ENCODE data around the gene TRAF4. TPM values are rescaled to one million over a fixed set of nuclear protein-coding genes. Genes with fewer than 3 reads are reported as not detected.

The TRAF4 gene, protein sequence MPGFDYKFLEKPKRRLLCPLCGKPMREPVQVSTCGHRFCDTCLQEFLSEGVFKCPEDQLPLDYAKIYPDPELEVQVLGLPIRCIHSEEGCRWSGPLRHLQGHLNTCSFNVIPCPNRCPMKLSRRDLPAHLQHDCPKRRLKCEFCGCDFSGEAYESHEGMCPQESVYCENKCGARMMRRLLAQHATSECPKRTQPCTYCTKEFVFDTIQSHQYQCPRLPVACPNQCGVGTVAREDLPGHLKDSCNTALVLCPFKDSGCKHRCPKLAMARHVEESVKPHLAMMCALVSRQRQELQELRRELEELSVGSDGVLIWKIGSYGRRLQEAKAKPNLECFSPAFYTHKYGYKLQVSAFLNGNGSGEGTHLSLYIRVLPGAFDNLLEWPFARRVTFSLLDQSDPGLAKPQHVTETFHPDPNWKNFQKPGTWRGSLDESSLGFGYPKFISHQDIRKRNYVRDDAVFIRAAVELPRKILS
- 41.3 to 86.1 TPM (median 77.9 TPM) in 5 replicates for total RNA-seq (2022; extraction: Qiagen RNA extraction; ENCODE audit: low read depth)

DNA sequence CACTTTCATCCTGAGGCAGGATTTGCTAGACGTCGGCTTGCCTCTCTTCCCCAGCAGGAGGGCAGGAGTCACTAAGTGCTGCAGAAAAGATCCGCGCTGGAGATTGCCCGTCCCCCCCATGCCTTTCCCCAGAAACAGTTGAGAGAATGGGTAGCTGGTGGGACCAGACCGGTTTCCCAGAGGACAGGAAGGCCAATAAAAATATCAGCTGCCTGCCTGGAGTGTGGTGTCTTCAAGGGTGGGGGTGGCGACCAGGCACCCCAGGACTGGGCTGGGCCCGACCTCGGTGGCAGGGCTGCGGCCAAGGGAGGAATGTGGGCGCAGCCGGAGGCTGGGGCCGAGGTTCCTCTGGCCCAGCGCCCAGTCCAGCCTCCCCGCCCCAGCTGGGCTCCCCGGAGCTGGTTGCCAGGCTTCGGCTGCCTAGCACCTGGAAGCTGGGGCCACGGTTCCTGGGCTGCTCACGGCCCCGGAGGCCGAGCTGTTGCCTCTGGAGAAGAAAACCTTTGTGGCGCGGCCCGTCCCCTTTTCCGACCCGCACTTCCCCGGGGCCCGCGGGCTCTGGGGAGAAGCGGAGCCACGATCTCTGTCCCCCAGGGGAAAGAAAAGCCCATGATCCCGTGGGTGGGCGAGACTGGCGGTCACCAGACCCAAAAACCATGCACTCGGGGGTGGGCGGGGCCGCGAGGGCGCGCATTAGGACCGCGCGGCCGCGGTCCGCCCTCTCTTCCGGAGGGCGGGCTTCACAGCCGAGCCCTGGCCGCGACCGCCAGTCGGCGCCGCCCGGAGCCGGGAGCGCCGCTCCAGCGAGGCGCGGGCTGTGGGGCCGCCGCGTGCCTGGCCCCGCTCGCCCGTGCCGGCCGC lies at the start of gene TRAF4:
Gene TRAF4 (plus strand): TSS at position 769 of the 861 bp plus-strand sequence. CDS start 102 bp downstream, outside the sequence.

GRCh38 chr17:28711723-28712031 lies 32.1 kb upstream of the TRAF4 start, which contains the start of gene PROCA1:
Gene PROCA1, minus strand, starts transcription at chr17:28711888. Its CDS starts 228 bp downstream, at chr17:28711660.

GRCh38 chr17:28717578-28718332 lies 26.1 kb upstream of the TRAF4 start, which contains the start of gene RAB34:
Gene RAB34, minus strand, starts transcription at chr17:28717868. Its CDS starts 602 bp downstream, at chr17:28717266.

GRCh38 chr17:28726226-28726626 lies 17.6 kb upstream of the TRAF4 start, which contains the start of gene TLCD1:
Gene TLCD1, minus strand, starts transcription at chr17:28726233. Its CDS starts 136 bp downstream, at chr17:28726097.

GRCh38 chr17:28728364-28729200 lies 15.2 kb upstream of the TRAF4 start, which contains the start of gene NEK8:
Gene NEK8, plus strand, starts transcription at chr17:28728788. Its CDS starts 26 bp downstream, at chr17:28728814.

Other genes starting within 250 kb of the TRAF4 start
- 0.05 to 0.07 TPM in 2 of 5 replicates, not detected in the others for gene FOXN1, start 237.7 kb upstream of the TRAF4 start, total RNA-seq (2022; extraction: Qiagen RNA extraction; ENCODE audit: low read depth)
- 21.0 to 36.1 TPM (median 33.5 TPM) in 5 replicates for gene UNC119, start 191.4 kb upstream of the TRAF4 start, total RNA-seq (2022; extraction: Qiagen RNA extraction; ENCODE audit: low read depth)
- 53.5 to 67.3 TPM (median 60.9 TPM) in 5 replicates for gene PIGS, start 172.5 kb upstream of the TRAF4 start, total RNA-seq (2022; extraction: Qiagen RNA extraction; ENCODE audit: low read depth)
- gene ALDOC, start 167.1 kb upstream of the TRAF4 start, total RNA-seq (2022; extraction: Qiagen RNA extraction; ENCODE audit: low read depth) = 2.0 to 3.2 TPM (median 2.1 TPM) in 5 replicates
- gene SPAG5, start 145.0 kb upstream of the TRAF4 start, total RNA-seq (2022; extraction: Qiagen RNA extraction; ENCODE audit: low read depth) = 76.7 to 85.2 TPM (median 79.1 TPM) in 5 replicates
- gene RSKR, start 129.8 kb upstream of the TRAF4 start, total RNA-seq (2022; extraction: Qiagen RNA extraction; ENCODE audit: low read depth) = 2.9 to 5.4 TPM (median 4.7 TPM) in 5 replicates
- gene BLTP2, start 98.9 kb upstream of the TRAF4 start, total RNA-seq (2022; extraction: Qiagen RNA extraction; ENCODE audit: low read depth) = 61.0 to 66.2 TPM (median 61.5 TPM) in 5 replicates
- 67.9 to 89.2 TPM (median 82.9 TPM) in 5 replicates for gene SDF2, start 82.1 kb upstream of the TRAF4 start, total RNA-seq (2022; extraction: Qiagen RNA extraction; ENCODE audit: low read depth)
- gene SUPT6H, start 81.8 kb upstream of the TRAF4 start, total RNA-seq (2022; extraction: Qiagen RNA extraction; ENCODE audit: low read depth) = 60.7 to 79.0 TPM (median 77.6 TPM) in 5 replicates
- gene PROCA1, start 32.1 kb upstream of the TRAF4 start, total RNA-seq (2022; extraction: Qiagen RNA extraction; ENCODE audit: low read depth) = 1.1 to 1.8 TPM (median 1.4 TPM) in 5 replicates
- gene RAB34, start 26.1 kb upstream of the TRAF4 start, total RNA-seq (2022; extraction: Qiagen RNA extraction; ENCODE audit: low read depth) = 209 to 253 TPM (median 243 TPM) in 5 replicates
- 1,899 to 3,039 TPM (median 2,180 TPM) in 5 replicates for gene RPL23A, start 24.0 kb upstream of the TRAF4 start, total RNA-seq (2022; extraction: Qiagen RNA extraction; ENCODE audit: low read depth)
- gene TLCD1, start 17.8 kb upstream of the TRAF4 start, total RNA-seq (2022; extraction: Qiagen RNA extraction; ENCODE audit: low read depth) = 31.0 to 54.2 TPM (median 46.9 TPM) in 5 replicates
- gene NEK8, start 15.2 kb upstream of the TRAF4 start, total RNA-seq (2022; extraction: Qiagen RNA extraction; ENCODE audit: low read depth) = 2.2 to 5.0 TPM (median 4.8 TPM) in 5 replicates
- gene FAM222B, start 98.8 kb downstream of the TRAF4 start, total RNA-seq (2022; extraction: Qiagen RNA extraction; ENCODE audit: low read depth) = 26.8 to 41.1 TPM (median 35.3 TPM) in 5 replicates
- gene ERAL1, start 111.0 kb downstream of the TRAF4 start, total RNA-seq (2022; extraction: Qiagen RNA extraction; ENCODE audit: low read depth) = 65.8 to 89.5 TPM (median 86.6 TPM) in 5 replicates
- gene FLOT2, start 153.7 kb downstream of the TRAF4 start, total RNA-seq (2022; extraction: Qiagen RNA extraction; ENCODE audit: low read depth) = 68.0 to 96.9 TPM (median 85.9 TPM) in 5 replicates
- gene DHRS13, start 159.1 kb downstream of the TRAF4 start, total RNA-seq (2022; extraction: Qiagen RNA extraction; ENCODE audit: low read depth) = 3.9 to 6.9 TPM (median 6.5 TPM) in 5 replicates
- gene PHF12, start 207.5 kb downstream of the TRAF4 start, total RNA-seq (2022; extraction: Qiagen RNA extraction; ENCODE audit: low read depth) = 26.8 to 38.9 TPM (median 33.7 TPM) in 5 replicates

Data from A549 treated with ZK216348 at 1 μM for 4 hours (cell line).